Measurements from ENCODE around the gene PDE6H.

DNA sequence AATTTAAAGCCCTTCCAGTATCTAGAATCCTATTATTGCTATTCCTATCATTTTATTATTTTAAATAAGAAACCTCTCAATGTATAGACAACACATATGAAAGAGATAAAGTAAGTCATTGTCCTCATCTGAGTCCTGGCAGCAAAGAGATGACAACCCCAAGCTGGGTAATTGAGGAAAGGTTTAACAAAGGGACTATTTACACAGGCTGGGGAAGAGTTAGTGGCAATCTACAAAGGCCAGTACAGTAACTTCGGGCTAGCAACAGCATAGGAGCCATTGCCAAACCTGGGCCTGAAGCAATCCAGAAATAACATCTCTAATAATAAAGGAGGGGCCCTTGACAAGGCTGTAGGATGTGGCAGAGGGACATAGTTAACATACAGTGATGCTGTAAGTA lies 11.2 kb downstream of the PDE6H start:
- TF ChIP-seq, protein P1, sequence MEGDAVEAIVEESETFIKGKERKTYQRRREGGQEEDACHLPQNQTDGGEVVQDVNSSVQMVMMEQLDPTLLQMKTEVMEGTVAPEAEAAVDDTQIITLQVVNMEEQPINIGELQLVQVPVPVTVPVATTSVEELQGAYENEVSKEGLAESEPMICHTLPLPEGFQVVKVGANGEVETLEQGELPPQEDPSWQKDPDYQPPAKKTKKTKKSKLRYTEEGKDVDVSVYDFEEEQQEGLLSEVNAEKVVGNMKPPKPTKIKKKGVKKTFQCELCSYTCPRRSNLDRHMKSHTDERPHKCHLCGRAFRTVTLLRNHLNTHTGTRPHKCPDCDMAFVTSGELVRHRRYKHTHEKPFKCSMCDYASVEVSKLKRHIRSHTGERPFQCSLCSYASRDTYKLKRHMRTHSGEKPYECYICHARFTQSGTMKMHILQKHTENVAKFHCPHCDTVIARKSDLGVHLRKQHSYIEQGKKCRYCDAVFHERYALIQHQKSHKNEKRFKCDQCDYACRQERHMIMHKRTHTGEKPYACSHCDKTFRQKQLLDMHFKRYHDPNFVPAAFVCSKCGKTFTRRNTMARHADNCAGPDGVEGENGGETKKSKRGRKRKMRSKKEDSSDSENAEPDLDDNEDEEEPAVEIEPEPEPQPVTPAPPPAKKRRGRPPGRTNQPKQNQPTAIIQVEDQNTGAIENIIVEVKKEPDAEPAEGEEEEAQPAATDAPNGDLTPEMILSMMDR (IDR thresholded peaks at IDR 0.05), result no peak
- TF ChIP-seq POLR2AphosphoS5 (IDR thresholded peaks at IDR 0.05), result no peak

Data from gastroesophageal sphincter (tissue), 3 donors.